Gastroesophageal sphincter (tissue), 4 donors: Measurements from ENCODE around the gene SLC6A2. TPM values are rescaled to one million over a fixed set of nuclear protein-coding genes. Genes with fewer than 3 reads are reported as not detected.

Source experiments
- ATAC-seq: fragments of 150-250 bp; one replicate; pipeline ENCODE4 v1.9.1; 2016; ENCODE audit warnings: mild to moderate bottlenecking, moderate library complexity
- H3K27ac ChIP-seq, 4 donors: fragments of 200-600 bp; sonication (generic) in 3 of 4; 1 replicate in 3 of 4; 2 replicates in 1 of 4; pipeline ENCODE4 v1.5.1; 2016 to 2019
- H3K27me3 ChIP-seq: fragments of 200-600 bp; sonication (generic); one replicate; pipeline ENCODE4 v1.5.1; 2019
- H3K36me3 ChIP-seq, 2 donors: fragments of 200-600 bp; sonication (generic); one replicate each; pipeline ENCODE4 v1.5.1; 2019; ENCODE audit warnings: control low read depth in 1 of 2
- H3K4me1 ChIP-seq, 3 donors: fragments of 200-600 bp; sonication (generic); 1 replicate in 2 of 3; 2 replicates in 1 of 3; pipeline ENCODE4 v1.5.1; 2016 to 2019; ENCODE audit warnings: control low read depth in 2 of 3
- H3K4me3 ChIP-seq, 2 donors: fragments of 200-600 bp; sonication (generic); one replicate each; pipeline ENCODE4 v1.5.1; 2019; ENCODE audit warnings: mild to moderate bottlenecking in 1 of 2, moderate library complexity in 1 of 2
- H3K9me3 ChIP-seq, 3 donors: fragments of 200-600 bp; sonication (generic); one replicate each; pipeline ENCODE4 v1.5.1; 2017 to 2019; ENCODE audit warnings: control low read depth in 2 of 3
- CTCF ChIP-seq, 4 experiments: fragments of 200-600 bp in 2 of 4; fragments of 450-650 bp in 2 of 4; sonication (generic) in 1 of 4; IDR thresholded peaks; one replicate each; pipeline ENCODE4 v1.5.1; 2017 to 2019; ENCODE audit warnings: antibody characterized with exemption in 4 of 4, mild to moderate bottlenecking in 2 of 4, moderate library complexity in 2 of 4
- EP300 ChIP-seq: sonication (generic); formaldehyde crosslinking; IDR thresholded peaks from one replicate; pipeline ENCODE4 v1.6.1; 2017; ENCODE audit warnings: antibody characterized with exemption, mild to moderate bottlenecking
- POLR2A ChIP-seq, 2 donors: fragments of 450-650 bp; IDR thresholded peaks; one replicate each; pipeline ENCODE4 v1.6.1; 2017; ENCODE audit warnings: antibody characterized with exemption in 2 of 2, mild to moderate bottlenecking in 2 of 2, moderate library complexity in 1 of 2
- POLR2AphosphoS5 ChIP-seq: sonication (generic); formaldehyde crosslinking; IDR thresholded peaks from one replicate; pipeline ENCODE4 v1.6.1; 2017; ENCODE audit warnings: antibody characterized with exemption
- WGBS, 2 donors: methylation state at CpG; one replicate each; pipeline ENCODE4 v1.1.5; 2018; ENCODE audit warnings: low coverage in 1 of 2; 5-methylcytosine and 5-hydroxymethylcytosine counted together
- total RNA-seq, 4 donors: library from RNA; depleted of rRNA; stranded (reverse); fragments of >200 nt; gene quantifications; one replicate each; pipeline ENCODE4 v1.1.0, GENCODE V29; 2016

Gene SLC6A2
- total RNA-seq, 4 donors from 2014 or later: 0.16 to 3.1 (median 1.3) TPM

GRCh38 chr16:55685973-55686372, 30.2 kb downstream of the SLC6A2 start:
- H3K9me3 ChIP-seq: no peaks in the 10 kb centered on the region
- no peak for TF ChIP-seq EP300
- TF ChIP-seq POLR2AphosphoS5: no peak
- no peak for TF ChIP-seq POLR2A (IDR thresholded peaks at IDR 0.05)
- no peak for TF ChIP-seq CTCF (IDR thresholded peaks at IDR 0.05)
- no CpG with 5 or more reads among the region's 1 CpG for WGBS, 2 donors
- ATAC-seq: no peak
- no peaks in the 10 kb centered on the region for H3K36me3 ChIP-seq
- no peak overlapping the region for H3K4me3 ChIP-seq
- H3K27me3 ChIP-seq: no peaks in the 10 kb centered on the region
- H3K4me1 ChIP-seq: no peaks in the 10 kb centered on the region
- H3K27ac ChIP-seq: no peak overlapping the region

GRCh38 chr16:55686671-55687070, 30.9 kb downstream of the SLC6A2 start:
- TF ChIP-seq EP300 (no peak), POLR2AphosphoS5 (no peak), POLR2A (IDR thresholded peaks at IDR 0.05) (no peak), CTCF (IDR thresholded peaks at IDR 0.05) (no peak)
- Histone ChIP-seq H3K9me3 (no peaks in the 10 kb centered on the region), H3K4me3 (no peak overlapping the region), H3K27ac (no peak overlapping the region), H3K36me3 (no peaks in the 10 kb centered on the region), H3K27me3 (no peaks in the 10 kb centered on the region), H3K4me1 (no peaks in the 10 kb centered on the region)
- no peak for ATAC-seq
- WGBS, 2 donors: 100% methylated on average over 1 of the region's 1 CpG

GRCh38 chr16:55687802-55688201, 32.0 kb downstream of the SLC6A2 start:
- no peak for ATAC-seq
- H3K9me3 ChIP-seq: no peaks in the 10 kb centered on the region
- 88 to 100% methylated on average over 1 of the region's 2 CpGs for WGBS, 2 donors

DNA sequence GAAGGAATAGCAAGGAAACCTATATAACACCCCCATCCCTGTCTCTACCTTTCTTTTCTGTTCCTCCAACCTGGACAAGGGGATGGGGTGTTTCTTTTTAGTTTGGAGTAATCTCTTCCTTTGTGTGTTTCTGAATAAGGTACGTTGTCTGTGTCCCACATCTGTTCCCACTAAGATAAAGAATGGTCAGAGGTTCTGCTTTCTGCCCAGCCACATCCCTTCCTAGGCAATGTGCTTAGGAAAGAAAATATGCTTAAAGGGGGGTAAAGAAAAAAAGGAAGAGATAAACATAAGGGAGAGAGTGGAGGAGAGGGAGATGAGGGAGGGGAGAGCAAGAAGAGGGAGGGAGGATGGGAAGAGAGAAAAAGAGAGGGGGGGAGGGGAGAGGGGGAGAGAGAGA, 35.1 kb downstream of the SLC6A2 start:
- ATAC-seq: no peak
- H3K9me3 ChIP-seq: no peaks in the 10 kb centered on the region
- no peaks in the 10 kb centered on the region for H3K4me1 ChIP-seq
- WGBS, 2 donors: 40% methylated on average over 1 of the region's 1 CpG; no CpG with 5 or more reads in 1 of the 2 donors
- H3K4me3 ChIP-seq: no peak overlapping the region
- no peaks in the 10 kb centered on the region for H3K36me3 ChIP-seq
- H3K27ac ChIP-seq: no peak overlapping the region
- TF ChIP-seq EP300: no peak
- no peak for TF ChIP-seq POLR2A (IDR thresholded peaks at IDR 0.05)
- TF ChIP-seq POLR2AphosphoS5: no peak
- no peak for TF ChIP-seq CTCF (IDR thresholded peaks at IDR 0.05)
- no peaks in the 10 kb centered on the region for H3K27me3 ChIP-seq

More at GRCh38 chr16:55687802-55688201, 32.0 kb downstream of the SLC6A2 start:
- no peaks in the 10 kb centered on the region for H3K27me3 ChIP-seq
- no peak overlapping the region for H3K27ac ChIP-seq
- TF ChIP-seq CTCF (IDR thresholded peaks at IDR 0.05) (no peak), EP300 (no peak)
- H3K4me1 ChIP-seq: no peaks in the 10 kb centered on the region
- H3K36me3 ChIP-seq: no peaks in the 10 kb centered on the region
- H3K4me3 ChIP-seq: no peak overlapping the region

DNA sequence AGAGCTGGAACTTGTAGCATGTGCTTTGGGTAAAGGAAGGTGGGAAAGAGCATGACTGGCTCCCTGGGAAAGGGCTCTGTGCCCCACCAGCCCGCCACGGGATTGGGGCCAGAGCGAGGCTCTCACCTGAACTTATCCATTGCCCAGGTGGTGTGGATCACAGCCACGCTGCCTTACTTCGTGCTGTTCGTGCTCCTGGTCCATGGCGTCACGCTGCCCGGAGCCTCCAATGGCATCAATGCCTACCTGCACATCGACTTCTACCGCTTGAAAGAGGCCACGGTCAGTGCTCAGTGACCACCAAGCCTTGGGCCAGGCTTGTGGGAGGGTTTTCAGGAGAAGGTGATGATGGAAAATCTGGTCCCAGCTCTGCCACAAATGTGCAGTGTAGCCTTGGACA, 36.0 kb downstream of the SLC6A2 start:
- Histone ChIP-seq H3K4me1 (no peaks in the 10 kb centered on the region), H3K36me3 (no peaks in the 10 kb centered on the region), H3K27me3 (no peaks in the 10 kb centered on the region), H3K9me3 (no peaks in the 10 kb centered on the region), H3K4me3 (no peak overlapping the region), H3K27ac (no peak overlapping the region)
- WGBS, 2 donors: no CpG with 5 or more reads among the region's 12 CpGs
- ATAC-seq: no peak
- TF ChIP-seq EP300 (no peak), CTCF (IDR thresholded peaks at IDR 0.05) (no peak)
